RWPE2 (cell line): ENCODE measurements around the gene NCOA5.
A peak's percentile ranks its signal among the peaks of the same experiment; 100 is the strongest.

ENCODE experiments used
- ATAC-seq: fragments of 200-7000 bp; cut with Tn5 transposase; 3 replicates; pipeline ENCODE4 v1.9.1; 2021; ENCODE audit warnings: low read depth
- DNase-seq: peaks from one replicate; pipeline ENCODE4 v3.0.0-alpha.2; 2020; ENCODE audit warnings: low spot score
- H3K27ac ChIP-seq: fragments of 450-650 bp; 2 replicates; pipeline ENCODE4 v1.5.1; 2017; ENCODE audit warnings: mild to moderate bottlenecking; ENCODE audit not compliant: poor library complexity, severe bottlenecking
- H3K27me3 ChIP-seq: fragments of 250-450 bp; sonication (Bioruptor Pico); 2 replicates; pipeline ENCODE4 v1.5.1; 2021; ENCODE audit warnings: mild to moderate bottlenecking, moderate library complexity; ENCODE audit not compliant: insufficient read depth, poor library complexity, severe bottlenecking
- H3K36me3 ChIP-seq: fragments of 250-450 bp; sonication (Bioruptor Pico); 2 replicates; pipeline ENCODE4 v1.5.1; 2020; ENCODE audit warnings: low read depth, mild to moderate bottlenecking, moderate library complexity
- H3K4me1 ChIP-seq: fragments of 250-450 bp; sonication (Bioruptor Pico); 2 replicates; pipeline ENCODE4 v1.5.1; 2021; ENCODE audit warnings: mild to moderate bottlenecking, moderate library complexity; ENCODE audit not compliant: insufficient read depth, poor library complexity, severe bottlenecking
- H3K4me3 ChIP-seq: fragments of 250-450 bp; sonication (Bioruptor Pico); 2 replicates; pipeline ENCODE4 v1.5.1; 2021; ENCODE audit warnings: mild to moderate bottlenecking, moderate library complexity; ENCODE audit not compliant: severe bottlenecking
- H3K9me3 ChIP-seq: fragments of 250-450 bp; sonication (Bioruptor Pico); 2 replicates; pipeline ENCODE4 v1.5.1; 2021; ENCODE audit warnings: mild to moderate bottlenecking, moderate library complexity; ENCODE audit not compliant: severe bottlenecking
- TF ChIP-seq, protein P1 (sequence below): fragments of 450-650 bp; IDR thresholded peaks from one replicate; pipeline ENCODE4 v1.5.1; 2017; ENCODE audit warnings: mild to moderate bottlenecking, moderate library complexity; ENCODE audit not compliant: poor library complexity, severe bottlenecking

The NCOA5 gene

GRCh38 chr20:46054606-46055005, 35.2 kb downstream of the NCOA5 start:
- Histone ChIP-seq H3K27ac (no peak overlapping the region), H3K4me3 (no peak overlapping the region), H3K9me3 (no peaks in the 10 kb centered on the region), H3K27me3 (peaks cover 41% of the 10 kb centered on the region), H3K36me3 (no peaks in the 10 kb centered on the region), H3K4me1 (peaks cover 3% of the 10 kb centered on the region)
- ATAC-seq = no peak
- DNase-seq = peak; percentile 63
- TF ChIP-seq, protein P1, sequence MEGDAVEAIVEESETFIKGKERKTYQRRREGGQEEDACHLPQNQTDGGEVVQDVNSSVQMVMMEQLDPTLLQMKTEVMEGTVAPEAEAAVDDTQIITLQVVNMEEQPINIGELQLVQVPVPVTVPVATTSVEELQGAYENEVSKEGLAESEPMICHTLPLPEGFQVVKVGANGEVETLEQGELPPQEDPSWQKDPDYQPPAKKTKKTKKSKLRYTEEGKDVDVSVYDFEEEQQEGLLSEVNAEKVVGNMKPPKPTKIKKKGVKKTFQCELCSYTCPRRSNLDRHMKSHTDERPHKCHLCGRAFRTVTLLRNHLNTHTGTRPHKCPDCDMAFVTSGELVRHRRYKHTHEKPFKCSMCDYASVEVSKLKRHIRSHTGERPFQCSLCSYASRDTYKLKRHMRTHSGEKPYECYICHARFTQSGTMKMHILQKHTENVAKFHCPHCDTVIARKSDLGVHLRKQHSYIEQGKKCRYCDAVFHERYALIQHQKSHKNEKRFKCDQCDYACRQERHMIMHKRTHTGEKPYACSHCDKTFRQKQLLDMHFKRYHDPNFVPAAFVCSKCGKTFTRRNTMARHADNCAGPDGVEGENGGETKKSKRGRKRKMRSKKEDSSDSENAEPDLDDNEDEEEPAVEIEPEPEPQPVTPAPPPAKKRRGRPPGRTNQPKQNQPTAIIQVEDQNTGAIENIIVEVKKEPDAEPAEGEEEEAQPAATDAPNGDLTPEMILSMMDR = no peak

DNA sequence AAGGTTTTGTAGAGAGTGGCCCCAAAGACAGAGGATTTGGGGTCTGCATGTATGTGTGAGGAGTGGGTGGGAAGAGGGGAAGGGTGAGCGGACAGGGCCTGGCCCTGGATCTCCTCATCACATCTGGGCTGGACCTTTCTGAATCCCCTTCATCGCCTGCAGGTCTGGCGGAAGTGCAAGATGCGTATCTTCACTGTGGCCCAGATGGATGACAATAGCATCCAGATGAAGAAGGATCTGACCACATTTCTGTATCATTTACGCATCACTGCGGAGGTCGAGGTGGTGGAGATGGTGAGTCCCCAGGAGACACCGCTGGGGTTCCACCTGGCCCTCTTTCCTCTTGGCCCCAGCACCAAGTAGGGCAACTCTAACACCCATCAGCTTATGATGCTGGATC, 36.3 kb downstream of the NCOA5 start:
- H3K36me3 ChIP-seq = no peaks in the 10 kb centered on the region
- peaks cover 35% of the 10 kb centered on the region for H3K27me3 ChIP-seq
- no peak overlapping the region for H3K27ac ChIP-seq
- TF ChIP-seq, protein P1 = no peak
- ATAC-seq (no peak), DNase-seq (peak; percentile 64)
- H3K9me3 ChIP-seq = no peaks in the 10 kb centered on the region
- H3K4me3 ChIP-seq = no peak overlapping the region
- H3K4me1 ChIP-seq = peaks cover 3% of the 10 kb centered on the region

- no peaks in the 10 kb centered on the region for H3K4me1 ChIP-seq
- peak; percentile 52 for ATAC-seq
- no peaks in the 10 kb centered on the region for H3K36me3 ChIP-seq
- TF ChIP-seq, protein P1 = no peak
- H3K27ac ChIP-seq = no peak overlapping the region
- no peaks in the 10 kb centered on the region for H3K9me3 ChIP-seq
- peak; percentile 77 for DNase-seq
- peaks cover 25% of the 10 kb centered on the region for H3K27me3 ChIP-seq
- H3K4me3 ChIP-seq = no peak overlapping the region
Measured at GRCh38 chr20:46051556-46052308, 38.0 kb downstream of the NCOA5 start.

GRCh38 chr20:46050885-46051284, 38.9 kb downstream of the NCOA5 start:
- ATAC-seq (no peak), DNase-seq (no peak)
- Histone ChIP-seq H3K27ac (no peak overlapping the region), H3K9me3 (no peaks in the 10 kb centered on the region), H3K36me3 (no peaks in the 10 kb centered on the region), H3K4me3 (no peak overlapping the region), H3K27me3 (peaks cover 21% of the 10 kb centered on the region), H3K4me1 (no peaks in the 10 kb centered on the region)
- TF ChIP-seq, protein P1 = no peak

DNA sequence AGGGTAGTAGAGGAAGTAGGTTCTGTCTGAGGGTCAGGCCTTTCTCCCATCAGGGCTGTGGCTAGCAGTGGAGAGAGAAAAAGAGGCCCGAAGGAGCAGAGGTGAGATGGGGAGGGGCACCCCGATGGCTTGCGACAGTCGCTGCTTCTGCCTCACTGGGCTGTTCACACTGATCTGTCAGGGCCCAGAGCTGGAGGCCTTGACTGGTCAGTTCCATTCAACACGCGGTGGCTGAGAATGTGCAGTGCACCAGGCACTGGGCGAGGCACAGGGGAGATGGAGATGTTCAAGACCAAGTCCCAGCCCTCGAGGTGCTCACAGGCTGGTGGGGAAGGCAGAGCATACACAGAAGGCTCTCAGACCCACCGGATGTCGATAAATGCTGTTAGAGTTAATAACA, 39.3 kb downstream of the NCOA5 start:
- H3K27ac ChIP-seq = no peak overlapping the region
- DNase-seq = peak; percentile 80
- H3K9me3 ChIP-seq = no peaks in the 10 kb centered on the region
- H3K4me3 ChIP-seq = no peak overlapping the region
- H3K36me3 ChIP-seq = no peaks in the 10 kb centered on the region
- no peak for ATAC-seq
- TF ChIP-seq, protein P1 = no peak
- no peaks in the 10 kb centered on the region for H3K4me1 ChIP-seq
- H3K27me3 ChIP-seq = peaks cover 20% of the 10 kb centered on the region
